T-helper 2 cell (primary cell): Measurements from ENCODE around the gene ARHGEF3.

ENCODE experiments used
- DNase-seq, 5 experiments: peaks; one replicate each; pipeline versions ENCODE4 v3.0.0 to v3.0.0-alpha.2; 2012 to 2022

ARHGEF3 gene

GRCh38 chr3:56823421-56823926, 21.7 kb upstream of the ARHGEF3 start:
- DNase-seq, result peak in 1 of 5 experiments; percentile 26

DNA sequence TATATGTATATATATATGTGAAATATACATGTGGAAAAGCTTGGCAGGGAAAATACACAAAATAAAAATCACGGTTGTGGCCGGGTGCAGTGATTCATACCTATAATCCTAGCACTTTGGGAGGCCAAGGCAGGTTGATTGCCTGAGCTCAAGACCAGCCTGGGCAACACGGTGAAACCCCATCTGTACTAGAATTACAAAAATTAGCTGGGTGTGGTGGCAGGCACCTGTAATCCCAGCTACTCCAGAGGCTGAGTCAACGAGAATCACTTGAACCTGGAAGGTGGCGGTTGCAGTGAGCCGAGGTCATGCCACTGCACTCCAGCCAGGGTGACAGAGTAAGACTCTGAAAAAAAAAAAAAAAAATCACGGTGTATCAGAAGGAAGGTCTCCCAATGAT, 20.8 kb upstream of the ARHGEF3 start:
- DNase-seq, result no peak

DNA sequence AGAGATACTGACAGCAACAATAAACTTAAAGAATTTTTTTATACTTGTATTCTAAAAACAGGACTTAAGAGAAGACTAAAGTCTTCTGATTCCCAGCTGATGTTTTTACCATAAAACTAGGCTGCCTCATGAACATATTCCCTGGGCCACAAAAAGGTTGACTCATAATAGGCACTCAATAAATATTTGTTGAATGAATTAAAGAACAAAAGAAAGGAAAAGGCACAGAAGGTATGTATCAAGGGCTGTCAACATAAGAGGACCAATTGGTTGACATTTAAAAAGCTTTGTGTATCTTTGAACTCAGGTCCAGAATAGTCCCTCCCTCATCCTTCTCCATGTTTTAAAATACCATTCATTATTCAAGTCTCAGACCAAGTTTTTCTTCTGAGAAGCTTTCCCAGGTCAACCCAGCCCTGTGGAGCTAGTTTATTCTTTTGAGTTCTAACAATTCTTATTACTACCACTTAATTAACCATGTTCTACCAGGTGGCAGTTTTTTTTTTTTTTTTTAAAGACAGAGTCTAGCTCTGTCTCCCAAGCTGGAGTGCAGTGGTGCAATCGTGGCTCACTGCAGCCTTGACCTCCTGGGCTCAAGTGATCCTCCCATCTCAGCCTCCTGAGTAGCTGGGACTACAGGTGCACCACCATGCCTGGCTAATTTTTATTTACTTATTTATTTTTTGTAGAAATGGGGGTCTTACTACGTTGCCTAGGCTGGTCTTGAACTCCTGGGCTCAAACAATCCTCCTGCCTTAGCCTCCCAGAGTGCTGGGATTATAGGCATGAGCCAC, 17.5 kb upstream of the ARHGEF3 start:
- no peak for DNase-seq

GRCh38 chr3:56818156-56818985, 16.6 kb upstream of the ARHGEF3 start:
- no peak for DNase-seq

DNA sequence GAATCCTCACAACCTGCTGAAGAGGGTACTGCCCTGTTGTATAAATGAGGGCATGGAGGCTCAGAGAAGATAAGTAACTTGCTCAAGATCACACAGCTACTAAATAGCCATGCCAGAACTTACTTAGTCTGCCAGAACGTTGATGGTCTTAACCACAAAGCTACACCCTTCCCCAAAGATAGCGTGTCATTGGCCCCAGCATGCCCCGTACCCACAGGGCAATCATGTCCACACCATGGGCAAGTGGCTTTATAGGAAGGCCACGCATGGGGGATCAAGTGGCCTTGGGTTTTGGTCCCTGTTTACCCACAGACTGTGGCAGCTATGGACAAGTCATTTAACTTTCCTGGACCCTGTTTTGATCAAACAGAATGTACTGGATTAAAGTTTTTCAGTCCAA, 15.9 kb upstream of the ARHGEF3 start:
- no peak for DNase-seq

DNA sequence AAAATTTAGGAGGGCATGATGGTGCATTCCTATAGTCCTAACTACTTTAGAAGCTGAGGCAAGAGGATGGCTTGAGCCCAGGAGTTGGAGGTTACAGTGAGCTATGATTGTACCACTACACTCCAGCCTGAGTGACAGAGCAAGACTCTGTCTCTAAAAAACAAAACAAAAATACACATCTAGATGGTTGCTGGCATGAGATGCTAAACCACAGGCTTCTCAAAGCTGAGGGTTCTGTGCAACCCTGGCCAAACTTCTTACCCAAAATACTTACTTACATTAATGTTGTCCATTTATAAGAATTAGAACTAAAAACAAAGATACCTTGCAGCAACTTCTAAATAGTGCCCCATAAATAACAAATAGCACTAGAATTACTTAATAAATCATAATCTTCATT, 14.3 kb upstream of the ARHGEF3 start:
- DNase-seq, result no peak

- no peak for DNase-seq
These were observed 13.8 kb upstream of the ARHGEF3 start for GRCh38 chr3:56815589-56815988.

- DNase-seq, result no peak
These were observed 11.9 kb upstream of the ARHGEF3 start for GRCh38 chr3:56813653-56813960.

- no peak for DNase-seq
These were observed 11.3 kb upstream of the ARHGEF3 start for GRCh38 chr3:56812754-56813652.

DNA sequence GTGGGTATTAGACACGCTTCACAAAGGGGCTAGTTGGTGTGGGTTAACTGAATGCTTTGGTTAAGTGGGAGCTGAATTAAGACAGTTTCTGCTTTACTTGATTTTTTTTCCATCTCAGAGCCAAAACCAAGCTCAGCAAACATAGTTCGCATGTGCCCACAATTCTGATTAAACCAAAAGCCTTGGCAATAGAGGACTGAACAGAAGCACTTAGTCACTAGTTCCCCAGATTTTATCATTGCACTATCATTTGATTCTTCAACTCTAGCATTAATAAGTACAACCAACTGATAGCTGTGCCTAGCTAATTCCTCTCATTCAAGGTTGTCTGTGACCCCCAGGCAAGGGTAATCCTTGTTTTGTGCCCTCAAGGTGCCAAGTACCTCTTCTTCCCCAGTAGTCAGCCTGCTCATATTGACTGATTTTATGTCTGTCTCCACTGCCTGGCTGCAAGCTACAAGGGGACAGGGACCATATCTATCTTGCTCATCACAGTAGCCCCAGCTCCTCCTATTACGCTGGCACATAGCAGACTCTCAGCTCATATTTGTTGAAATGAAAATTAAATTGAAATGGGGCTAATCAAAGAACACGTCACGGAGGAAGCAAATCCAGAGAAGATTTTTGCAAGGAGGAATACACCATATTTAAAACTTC, 9.9 kb upstream of the ARHGEF3 start:
- DNase-seq, result no peak

- DNase-seq, result no peak
These were observed 9.1 kb upstream of the ARHGEF3 start for GRCh38 chr3:56810577-56811545.

GRCh38 chr3:56806407-56806806, 4.7 kb upstream of the ARHGEF3 start:
- no peak for DNase-seq

- DNase-seq, result no peak
These were observed 1.0 kb upstream of the ARHGEF3 start for GRCh38 chr3:56802790-56803189.

GRCh38 chr3:56802378-56802745, 613 bp upstream of the ARHGEF3 start:
- DNase-seq, result no peak

DNA sequence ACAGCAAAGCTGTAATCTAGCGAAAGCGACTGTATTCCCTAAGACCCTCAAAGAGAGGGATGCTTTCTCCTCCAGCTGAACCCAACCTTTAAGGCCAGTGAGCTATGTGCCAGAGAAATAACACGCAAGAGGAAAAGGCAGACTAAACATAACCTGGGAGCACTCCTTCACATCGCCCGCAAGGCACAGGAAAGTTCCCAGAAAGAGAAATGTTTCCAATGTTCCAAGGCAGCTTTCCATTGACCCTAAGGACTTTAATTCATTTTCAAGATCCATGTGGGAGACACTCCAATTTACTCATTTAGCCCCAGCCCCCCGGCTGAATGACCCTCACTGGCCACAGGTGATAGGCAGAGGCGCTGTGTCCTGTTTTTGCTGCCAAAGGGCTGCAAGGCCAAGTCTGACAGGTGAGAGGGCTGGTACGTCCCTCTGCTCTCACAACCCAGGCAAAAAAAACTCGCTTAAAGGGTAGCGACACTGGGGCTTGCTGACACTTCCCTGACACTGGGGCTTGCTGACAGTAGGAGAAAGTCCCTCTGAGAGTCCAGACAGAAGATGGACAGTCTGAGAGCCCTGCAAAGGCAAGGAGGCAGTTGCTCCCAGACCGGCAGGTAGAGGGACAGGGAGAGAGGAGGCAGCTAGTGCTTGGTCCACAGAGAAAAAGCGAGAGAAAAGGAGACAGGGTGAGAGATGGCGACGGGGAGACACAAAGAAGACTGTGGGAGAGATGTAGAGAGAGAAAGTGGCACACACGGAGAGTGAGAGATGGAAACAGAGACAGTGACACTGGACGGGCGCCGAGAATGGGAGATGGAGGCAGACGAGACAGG, 702 bp downstream of the ARHGEF3 start:
- DNase-seq, result peak in 2 of 5 experiments; percentile 24 to 47

DNA sequence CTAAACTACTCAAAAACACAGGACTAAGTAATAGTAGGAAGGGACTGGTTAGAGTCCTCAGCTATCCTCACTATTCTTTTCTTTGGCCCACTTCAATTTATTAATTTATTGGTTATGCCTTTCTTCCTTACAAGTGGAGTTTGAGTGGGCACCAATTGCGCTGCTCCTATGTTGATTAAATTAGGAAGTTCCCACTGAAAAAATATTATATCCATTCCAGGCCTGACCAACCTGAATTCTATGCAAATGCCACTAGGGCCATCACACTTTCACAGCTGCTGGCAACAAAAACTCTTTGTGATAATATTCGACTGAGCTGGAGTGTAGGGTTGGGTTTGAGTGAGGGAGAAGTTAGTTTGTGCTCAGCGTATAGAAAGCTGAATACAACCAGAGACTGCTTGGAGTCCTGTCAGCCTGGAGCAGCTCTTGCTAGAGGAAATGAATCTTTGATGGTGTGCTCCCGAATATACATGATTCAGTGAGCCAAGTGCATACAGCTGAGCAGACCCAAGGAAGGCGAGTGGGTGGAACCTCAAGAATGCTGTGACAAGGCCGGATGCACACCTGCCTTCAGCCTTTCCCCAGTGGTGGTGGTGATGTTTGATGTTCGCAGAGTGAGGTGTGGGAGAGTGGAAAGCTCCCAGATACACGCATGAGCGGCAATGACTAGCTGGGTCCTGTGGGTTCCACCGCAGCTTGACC, 1.5 kb downstream of the ARHGEF3 start:
- DNase-seq, result peak in 4 of 5 experiments; percentile 60 to 70 (median 66)

GRCh38 chr3:56799251-56799882, 2.4 kb downstream of the ARHGEF3 start:
- peak in 2 of 5 experiments; percentile 62 to 80 for DNase-seq

- DNase-seq, result no peak
These were observed 4.8 kb downstream of the ARHGEF3 start for GRCh38 chr3:56796996-56797395.

GRCh38 chr3:56796202-56796601, 5.5 kb downstream of the ARHGEF3 start:
- DNase-seq, result peak in 1 of 5 experiments; percentile 78
